Stomach (tissue), 9 donors: ENCODE results near the gene TPD52L1. TPM values are rescaled to one million over a fixed set of nuclear protein-coding genes. Genes with fewer than 3 reads are reported as not detected.

Experiments
- DNase-seq, 2 donors: peaks; one replicate each; pipeline versions ENCODE4 v3.0.0 to v3.0.0-alpha.2; 2013 to 2019
- H3K27ac ChIP-seq, 5 donors: fragments of 200-600 bp in 4 of 5; sonication (generic) in 4 of 5; one replicate each; pipeline ENCODE4 v1.5.1; 2013 to 2019; ENCODE audit warnings: mild to moderate bottlenecking in 1 of 5, moderate library complexity in 1 of 5
- H3K27me3 ChIP-seq, 3 donors: fragments of 200-600 bp; sonication (generic); one replicate each; pipeline ENCODE4 v1.5.1; 2017 to 2019; ENCODE audit warnings: mixed run types in 1 of 3
- H3K36me3 ChIP-seq, 4 donors: fragments of 200-600 bp; sonication (generic); 1 replicate in 3 of 4; 2 replicates in 1 of 4; pipeline ENCODE4 v1.5.1; 2016 to 2019
- H3K4me1 ChIP-seq, 4 donors: fragments of 200-600 bp; sonication (generic); one replicate each; pipeline ENCODE4 v1.5.1; 2016 to 2019
- H3K4me3 ChIP-seq, 4 donors: fragments of 200-600 bp; sonication (generic) in 3 of 4; one replicate each; pipeline ENCODE4 v1.5.1; 2016 to 2019; ENCODE audit warnings: mild to moderate bottlenecking in 1 of 4
- H3K9me3 ChIP-seq, 4 donors: fragments of 200-600 bp; sonication (generic); one replicate each; pipeline ENCODE4 v1.5.1; 2016 to 2019
- CTCF ChIP-seq, 7 experiments: fragments of 450-650 bp in 4 of 7; fragments of 200-600 bp in 3 of 7; sonication (generic) in 3 of 7; IDR thresholded peaks; one replicate each; pipeline ENCODE4 v1.5.1; 2016 to 2019; ENCODE audit warnings: antibody characterized with exemption in 7 of 7, control low read depth in 2 of 7, mild to moderate bottlenecking in 1 of 7
- EP300 ChIP-seq: sonication (generic); formaldehyde crosslinking; IDR thresholded peaks from one replicate; pipeline ENCODE4 v1.6.1; 2017; ENCODE audit warnings: antibody characterized with exemption
- POLR2A ChIP-seq, 4 donors: fragments of 450-650 bp; IDR thresholded peaks; one replicate each; pipeline ENCODE4 v1.6.1; 2016; ENCODE audit warnings: antibody characterized with exemption in 4 of 4, control low read depth in 2 of 4, mild to moderate bottlenecking in 1 of 4, moderate library complexity in 1 of 4
- POLR2AphosphoS5 ChIP-seq, 3 donors: sonication (generic); formaldehyde crosslinking; IDR thresholded peaks; one replicate each; pipeline ENCODE4 v1.6.1; 2016; ENCODE audit warnings: antibody characterized with exemption in 3 of 3
- WGBS, 5 donors: extraction: QIAGEN DNeasy Blood & Tissue Kit in 3 of 5; methylation state at CpG; one replicate each; pipeline versions ENCODE4 v1.1.5 to v1.1.7; 2013 to 2018; 5-methylcytosine and 5-hydroxymethylcytosine counted together
- intact Hi-C: fragments of 100-400 bp; cut with DNase I; formaldehyde crosslinking; loops from one replicate; pipeline ENCODE4 v1.15.1; 2023; ENCODE audit warnings: low total_unique reads
- polyA plus RNA-seq, 3 donors: library from polyadenylated mRNA; stranded (reverse); fragments of 200-250 nt; gene quantifications; one replicate each; pipeline ENCODE4 v1.2.3, GENCODE V29; 2013
- total RNA-seq, 5 donors: library from RNA; depleted of rRNA; stranded (reverse); fragments of >200 nt; gene quantifications; one replicate each; pipeline versions ENCODE4 v1.1.0 to v1.2.3, GENCODE V29; 2014 to 2016
- donor health status: healthy with polysubstance abuse.
- donor health status: Bipolar disorder and iron deficiency.
- donor health status: healthy.

Gene TPD52L1
- total and polyA plus RNA-seq, 8 donors, result 14.8 to 102 (median 78.9) TPM

DNA sequence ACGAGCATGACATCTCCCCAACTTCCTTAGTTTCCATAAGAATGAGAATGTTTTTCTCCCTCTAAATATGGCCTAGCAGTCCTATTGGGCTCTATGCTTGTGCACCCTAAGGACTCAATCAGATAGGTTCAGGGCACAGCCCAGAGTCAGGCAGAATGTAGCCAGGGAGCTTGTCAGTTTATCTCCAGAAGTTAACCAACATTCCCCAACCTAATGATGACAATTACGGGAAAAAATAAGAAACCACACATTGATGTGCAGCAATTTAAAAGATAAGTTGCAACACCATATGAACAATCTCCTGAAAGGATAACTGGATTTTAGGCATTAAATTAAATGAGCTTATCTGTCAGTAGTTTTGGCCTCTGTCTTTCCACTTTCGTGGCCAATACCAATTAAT, 77.1 kb downstream of the TPD52L1 start:
- DNase-seq, result no peak
- no peak overlapping the region for H3K27ac ChIP-seq
- no peak for TF ChIP-seq POLR2A (IDR thresholded peaks at IDR 0.05)
- TF ChIP-seq CTCF (IDR thresholded peaks at IDR 0.05), result no peak
- no peak for TF ChIP-seq POLR2AphosphoS5 (IDR thresholded peaks at IDR 0.05)
- no peak for TF ChIP-seq EP300
- H3K36me3 ChIP-seq, result no peaks in the 10 kb centered on the region
- H3K4me1 ChIP-seq, result peaks cover 0 to 8% (median 3%) of the 10 kb centered on the region in 4 donors
- H3K9me3 ChIP-seq, result no peaks in the 10 kb centered on the region
- H3K27me3 ChIP-seq, result no peaks in the 10 kb centered on the region
- WGBS, 5 donors, result 66 to 83% (median 77%) methylated on average over 3 of the region's 3 CpGs
- intact Hi-C loops, result no loop called here
- no peak overlapping the region for H3K4me3 ChIP-seq

- Histone ChIP-seq H3K36me3 (no peaks in the 10 kb centered on the region), H3K9me3 (no peaks in the 10 kb centered on the region), H3K4me3 (no peak overlapping the region), H3K27me3 (no peaks in the 10 kb centered on the region), H3K27ac (no peak overlapping the region), H3K4me1 (peaks cover 0 to 8% (median 3%) of the 10 kb centered on the region in 4 donors)
- DNase-seq, result peak; percentile 30 to 54
- 26 to 56% (median 40%) methylated on average over 1 of the region's 1 CpG for WGBS, 5 donors
- TF ChIP-seq CTCF (IDR thresholded peaks at IDR 0.05) (no peak), POLR2A (IDR thresholded peaks at IDR 0.05) (no peak), POLR2AphosphoS5 (IDR thresholded peaks at IDR 0.05) (peak in 2 of 3 donors; percentile 16 to 42), EP300 (no peak)
- intact Hi-C loops, result no loop called here
Measured at GRCh38 chr6:125231133-125231532, 77.6 kb downstream of the TPD52L1 start.

- H3K4me3 ChIP-seq, result no peak overlapping the region
- WGBS, 5 donors, result 79 to 92% (median 89%) methylated on average over 7 of the region's 7 CpGs
- intact Hi-C loops, result no loop called here
- peaks cover 0 to 8% (median 3%) of the 10 kb centered on the region in 4 donors for H3K4me1 ChIP-seq
- no peak overlapping the region for H3K27ac ChIP-seq
- H3K9me3 ChIP-seq, result no peaks in the 10 kb centered on the region
- TF ChIP-seq POLR2AphosphoS5 (IDR thresholded peaks at IDR 0.05) (no peak), EP300 (no peak), POLR2A (IDR thresholded peaks at IDR 0.05) (no peak), CTCF (IDR thresholded peaks at IDR 0.05) (no peak)
- H3K27me3 ChIP-seq, result no peaks in the 10 kb centered on the region
- no peaks in the 10 kb centered on the region for H3K36me3 ChIP-seq
- DNase-seq, result no peak
Measured at GRCh38 chr6:125231574-125232343, 78.2 kb downstream of the TPD52L1 start.

GRCh38 chr6:125232466-125232865, 78.9 kb downstream of the TPD52L1 start:
- intact Hi-C loops, result no loop called here
- TF ChIP-seq CTCF (IDR thresholded peaks at IDR 0.05), result no peak
- no peak for TF ChIP-seq POLR2AphosphoS5 (IDR thresholded peaks at IDR 0.05)
- TF ChIP-seq POLR2A (IDR thresholded peaks at IDR 0.05), result no peak
- no peak for TF ChIP-seq EP300
- Histone ChIP-seq H3K36me3 (no peaks in the 10 kb centered on the region), H3K27me3 (no peaks in the 10 kb centered on the region), H3K27ac (no peak overlapping the region), H3K4me3 (no peak overlapping the region), H3K4me1 (peaks cover 0 to 8% (median 3%) of the 10 kb centered on the region in 4 donors), H3K9me3 (no peaks in the 10 kb centered on the region)
- DNase-seq, result no peak
- 88 to 100% (median 89%) methylated on average over 1 of the region's 1 CpG for WGBS, 5 donors
